ENCODE data around the gene COL24A1.
"Not testable (repeated sequence)": the region's sequence is repeated elsewhere in the genome, so short reads cannot be mapped to it uniquely, and the experiment has no call there.

Gene COL24A1

DNA sequence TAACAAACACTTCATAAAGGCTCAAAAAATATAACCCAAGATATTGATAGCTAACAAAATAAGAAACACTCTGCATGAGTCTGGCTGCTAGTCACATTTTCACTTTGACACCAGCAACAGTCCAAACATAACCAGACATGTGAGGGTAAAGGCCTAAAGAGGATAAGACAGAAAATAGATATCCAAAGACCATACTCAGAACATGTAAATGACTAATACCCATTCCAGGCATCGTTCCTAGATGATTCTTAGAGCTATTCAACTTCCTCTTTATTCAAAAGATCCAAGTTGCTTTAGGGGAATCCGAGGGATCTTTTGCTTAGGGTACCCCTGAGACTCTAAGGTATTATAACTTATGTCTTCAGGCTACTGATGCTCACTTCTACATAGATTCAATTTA lies 5.1 kb downstream of the COL24A1 start:
- DNase-seq, result no peak

DNA sequence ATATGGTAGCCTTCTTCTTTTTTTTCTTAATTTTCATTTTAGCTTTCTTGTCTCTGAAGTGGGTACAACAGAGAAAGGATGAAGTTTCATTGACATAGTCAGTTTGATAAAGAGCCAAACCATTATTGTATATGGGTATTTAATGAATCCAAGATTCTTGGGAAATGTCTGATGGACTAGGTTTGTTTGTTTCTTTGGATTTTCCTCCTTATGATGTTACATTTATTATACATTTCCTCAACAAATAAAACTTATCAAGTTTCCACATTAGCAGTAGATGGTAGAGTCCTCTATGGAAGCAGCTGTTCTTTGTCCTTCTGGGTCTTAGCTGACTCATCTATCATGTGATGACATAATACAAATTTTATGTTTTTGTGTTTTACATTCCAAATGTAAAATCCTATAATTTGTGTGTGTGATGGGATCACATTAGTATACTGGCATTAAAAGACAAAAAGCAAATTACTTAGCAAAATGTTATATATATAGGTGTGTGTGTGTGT lies 6.0 kb downstream of the COL24A1 start:
- no peak for DNase-seq

DNA sequence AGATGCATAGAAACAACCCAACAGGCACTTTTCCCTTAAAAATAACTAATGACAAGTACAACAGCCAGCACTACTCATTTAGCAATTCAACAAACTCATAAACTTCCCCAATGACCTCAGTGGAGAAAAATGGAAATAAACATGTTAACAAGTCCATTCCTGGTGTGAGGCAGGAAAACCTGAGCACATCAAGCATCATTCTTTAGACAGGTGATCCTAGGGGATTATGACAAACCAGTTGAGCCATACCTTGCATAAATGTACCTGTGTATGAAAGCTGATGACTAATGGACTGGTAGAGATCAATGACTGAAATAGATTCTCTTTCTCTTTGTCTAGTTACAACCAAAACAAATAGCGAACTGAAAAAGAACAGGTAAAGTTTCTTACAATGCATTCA lies 7.0 kb downstream of the COL24A1 start:
- no peak for DNase-seq

DNA sequence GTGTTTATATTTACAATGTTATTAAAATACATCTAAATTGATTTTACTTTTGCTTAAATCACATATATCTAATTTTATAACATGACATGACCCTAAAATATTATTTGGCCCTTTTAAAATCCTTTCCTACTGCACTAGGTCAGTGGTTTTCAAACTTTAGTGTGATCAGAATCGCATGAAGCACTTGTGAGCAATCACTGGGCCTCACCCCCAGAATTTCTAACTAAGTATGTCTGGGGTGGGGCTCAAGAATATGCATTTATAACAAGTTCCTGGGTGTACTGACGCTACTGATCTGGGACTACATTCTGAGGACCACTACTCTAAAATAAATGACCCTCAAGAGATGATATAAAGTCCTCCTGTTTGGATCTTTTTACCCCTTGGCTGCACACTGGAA lies 8.8 kb downstream of the COL24A1 start:
- DNase-seq, result no peak

DNA sequence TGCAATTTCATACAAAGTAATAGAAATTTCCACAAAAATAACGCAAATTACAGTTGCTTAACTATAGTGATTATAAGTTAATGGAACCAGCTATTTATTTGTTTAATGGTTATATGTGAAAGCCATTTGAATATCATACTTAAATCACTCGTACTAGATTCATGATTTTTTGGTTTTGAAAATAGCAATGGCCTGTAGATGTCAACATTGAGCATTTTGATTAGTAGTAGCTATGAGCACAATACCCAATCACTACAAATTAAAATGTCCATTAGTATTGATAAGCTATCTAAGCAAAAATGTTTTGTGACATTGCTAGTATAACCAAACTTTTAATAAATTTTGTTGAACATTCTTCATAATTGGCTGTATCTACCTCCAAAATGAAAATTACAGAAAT lies 10.0 kb downstream of the COL24A1 start:
- no peak for DNase-seq

DNA sequence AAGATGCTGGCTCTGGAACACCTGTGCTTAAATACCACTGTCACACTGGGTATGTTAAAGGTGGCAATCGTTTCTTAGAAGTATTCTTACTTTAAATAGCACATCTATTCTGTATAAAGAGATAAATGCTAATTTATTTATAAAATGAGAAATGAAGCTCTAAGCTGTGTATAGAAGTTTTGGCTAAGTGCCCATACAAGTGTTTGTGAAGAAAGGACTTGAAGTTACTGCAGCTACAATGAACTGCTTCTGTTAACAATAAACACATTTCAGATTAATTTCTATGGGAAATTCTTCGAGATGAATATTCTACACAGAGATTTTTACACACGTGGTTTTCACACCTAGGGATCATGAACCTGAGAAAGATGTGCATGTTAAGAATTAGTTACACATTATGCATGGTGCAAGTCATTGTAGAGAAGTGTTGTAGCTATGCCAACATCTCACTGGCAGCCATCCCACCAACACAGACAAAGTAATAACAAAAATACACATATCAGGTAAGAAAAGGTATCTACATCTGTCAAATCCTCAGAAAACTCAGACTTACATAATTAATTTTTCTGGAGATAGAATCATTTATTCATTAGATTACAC lies 16.2 kb downstream of the COL24A1 start:
- no peak for DNase-seq

DNA sequence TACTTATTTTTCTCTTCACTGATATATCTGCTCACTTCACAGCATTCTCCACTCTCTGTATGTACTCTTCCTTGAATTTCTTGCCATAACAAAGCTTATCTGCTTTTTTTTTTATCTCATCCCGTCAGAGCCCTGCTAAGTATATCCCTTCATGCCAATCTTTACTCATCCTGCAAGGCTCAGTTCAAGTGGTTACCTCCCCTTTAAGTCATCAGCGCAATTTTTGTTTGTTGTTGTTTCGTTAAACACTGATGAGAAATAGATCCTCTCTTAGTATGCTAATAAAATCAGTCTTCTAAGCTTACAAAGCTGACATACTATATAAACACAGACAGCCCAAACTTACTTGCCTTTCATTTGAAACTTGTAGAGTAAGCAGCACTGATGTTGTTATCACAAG lies 17.8 kb downstream of the COL24A1 start:
- no peak for DNase-seq

DNA sequence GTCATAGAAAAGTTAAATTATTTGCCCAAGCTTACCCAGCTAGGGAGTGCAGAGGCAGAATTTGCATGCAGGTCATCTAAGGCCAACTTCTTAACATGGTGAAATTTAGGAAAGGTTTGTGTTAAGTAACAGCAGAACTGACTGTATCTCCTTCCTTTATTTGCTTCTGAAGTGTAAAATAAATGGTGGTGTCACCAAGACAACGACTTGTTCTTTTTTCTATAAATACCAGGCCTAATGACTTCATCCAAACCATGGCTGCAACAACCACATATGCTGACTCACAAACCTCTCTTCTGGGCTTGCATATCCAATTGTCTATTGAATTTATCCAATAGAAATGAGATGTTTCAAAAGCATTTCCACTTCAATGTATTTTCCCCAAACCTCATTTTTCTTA lies 19.1 kb downstream of the COL24A1 start:
- DNase-seq, result peak; percentile 20

DNA sequence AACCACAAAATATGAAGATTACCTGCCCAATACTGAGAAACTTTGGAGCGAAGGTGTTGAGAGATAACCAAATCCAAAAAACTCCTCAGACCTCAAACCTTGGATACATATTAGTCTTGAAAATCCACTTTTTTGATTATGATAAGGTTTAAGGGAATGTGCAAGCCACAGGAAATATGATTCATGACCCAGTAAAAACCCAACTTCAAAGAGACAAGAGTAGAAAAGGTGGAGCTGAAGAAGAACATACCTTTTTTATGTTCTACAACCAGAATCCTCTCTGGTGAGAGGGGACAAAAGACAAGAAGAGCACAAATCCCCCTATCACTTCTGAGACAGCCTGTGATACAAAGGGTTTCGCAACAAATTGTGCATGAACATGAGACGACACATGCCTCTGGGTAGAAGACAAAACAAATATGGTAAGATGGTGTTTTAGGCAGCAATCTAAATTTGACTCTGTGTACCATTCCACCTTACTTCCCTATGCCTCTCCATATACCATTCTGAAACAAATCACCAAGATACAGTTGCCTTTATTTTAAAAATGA lies 37.3 kb downstream of the COL24A1 start:
- no peak for DNase-seq

DNA sequence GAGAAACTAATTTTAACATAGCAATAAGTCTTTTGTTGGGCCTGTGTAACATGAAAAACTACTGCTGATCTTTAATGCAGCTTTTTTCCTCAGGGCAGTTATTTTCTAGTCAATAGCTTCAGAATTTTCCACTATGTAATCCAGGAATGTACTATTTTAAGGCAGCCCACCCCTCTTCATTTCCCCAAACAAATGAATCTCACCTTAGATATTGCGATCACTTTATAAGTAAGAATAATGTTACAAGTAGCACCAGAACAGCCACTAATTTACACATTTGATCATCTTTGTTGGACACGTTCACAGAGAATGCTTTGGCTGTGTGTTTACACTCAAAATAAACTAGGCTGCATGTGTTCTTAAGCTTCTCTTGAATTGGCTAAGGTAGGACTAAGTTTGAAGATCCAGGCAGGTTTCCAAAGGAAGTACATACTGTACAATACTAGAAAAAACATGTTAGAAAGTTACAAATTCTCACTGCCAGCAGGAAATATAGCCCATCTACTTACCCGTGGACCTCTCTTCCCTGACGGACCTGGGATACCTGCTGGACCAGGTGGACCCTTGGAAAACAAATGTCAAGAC lies 41.7 kb downstream of the COL24A1 start:
- no peak for DNase-seq

DNA sequence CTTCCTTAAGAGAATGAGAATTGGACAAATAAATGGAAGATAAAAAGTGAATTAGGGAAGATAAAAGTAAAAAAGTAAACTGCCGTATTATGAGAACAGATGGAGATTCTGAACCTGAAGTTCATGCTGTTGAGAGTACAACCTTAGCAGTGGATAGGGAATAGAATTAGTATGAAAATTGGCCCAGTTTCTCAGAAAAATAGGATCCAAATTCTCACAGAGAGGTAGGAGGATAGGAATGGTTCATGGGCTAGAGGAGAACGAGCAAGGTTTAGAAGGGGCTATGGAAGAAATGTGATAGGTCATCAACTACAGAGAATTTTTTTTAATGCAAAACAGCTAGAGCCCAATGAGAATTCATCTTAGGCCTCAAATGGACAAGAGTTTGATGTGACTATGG lies 42.3 kb downstream of the COL24A1 start:
- DNase-seq, result no peak

DNA sequence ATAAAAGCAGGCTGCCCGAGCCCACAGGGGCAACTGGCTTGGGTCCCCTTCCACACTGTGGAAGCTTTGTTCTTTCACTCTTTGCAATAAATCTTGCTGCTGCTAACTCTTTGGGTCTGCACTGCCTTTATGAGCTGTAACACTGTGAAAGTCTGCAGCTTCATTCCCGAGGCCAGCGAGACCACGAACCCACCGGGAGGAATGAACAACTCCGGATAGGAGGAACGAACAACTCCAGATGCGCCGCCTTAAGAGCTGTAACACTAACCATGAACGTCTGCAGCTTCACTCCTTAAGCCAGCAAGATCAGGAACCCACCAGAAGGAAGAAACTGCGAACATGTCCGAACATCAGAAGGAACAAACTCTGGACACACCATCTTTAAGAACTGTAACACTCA lies 45.0 kb downstream of the COL24A1 start:
- not testable (repeated sequence) for DNase-seq

DNA sequence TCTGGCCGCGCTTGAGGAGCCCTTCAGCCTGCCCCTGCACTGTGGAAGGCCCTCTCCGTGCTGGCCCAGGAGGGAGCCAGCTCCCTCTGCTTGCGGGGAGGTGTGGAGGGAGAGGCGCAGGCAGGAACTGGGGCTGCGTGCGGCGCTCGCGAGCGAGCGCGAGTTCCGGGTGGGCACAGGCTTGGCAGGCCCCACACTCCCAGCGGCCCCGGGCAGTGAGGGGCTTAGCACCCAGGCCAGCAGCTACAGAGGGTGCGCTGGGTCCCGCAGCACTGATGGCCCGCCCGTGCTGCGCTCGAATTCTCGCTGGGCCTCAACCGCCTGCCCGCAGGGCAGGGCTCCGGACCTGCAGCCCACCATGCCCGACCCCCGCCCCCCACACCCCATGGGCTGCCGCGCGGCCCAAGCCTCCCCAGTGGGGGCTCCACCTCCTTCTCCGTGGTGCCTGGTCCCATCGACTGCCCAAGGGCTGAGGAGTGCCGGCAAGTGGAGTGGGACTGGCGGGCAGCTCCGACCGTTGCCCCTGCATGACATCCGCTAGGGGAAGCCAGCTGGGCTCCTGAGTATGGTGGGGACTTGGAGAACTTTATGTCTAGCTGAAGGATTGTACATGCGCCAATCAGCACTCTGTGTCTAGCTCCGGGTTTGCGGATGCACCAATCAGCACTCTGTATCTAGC lies 46.0 kb downstream of the COL24A1 start:
- DNase-seq, result no peak

DNA sequence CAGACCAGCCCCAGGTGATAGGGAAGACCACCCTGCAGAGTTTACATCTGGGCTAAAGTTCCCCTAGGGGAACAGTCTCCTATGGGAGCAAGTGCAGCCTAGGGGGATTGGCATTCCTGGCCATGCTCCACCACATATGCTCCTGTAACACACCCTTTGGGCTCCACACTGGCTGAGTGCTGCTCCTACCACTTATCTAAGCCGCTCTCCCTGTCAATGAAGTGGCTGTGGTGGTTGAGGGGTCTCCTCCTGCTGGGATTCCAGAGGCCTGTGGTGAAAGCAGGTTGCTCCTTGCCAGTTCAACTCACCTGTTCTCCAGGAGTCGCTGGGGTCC lies 51.1 kb downstream of the COL24A1 start:
- no peak for DNase-seq

DNA sequence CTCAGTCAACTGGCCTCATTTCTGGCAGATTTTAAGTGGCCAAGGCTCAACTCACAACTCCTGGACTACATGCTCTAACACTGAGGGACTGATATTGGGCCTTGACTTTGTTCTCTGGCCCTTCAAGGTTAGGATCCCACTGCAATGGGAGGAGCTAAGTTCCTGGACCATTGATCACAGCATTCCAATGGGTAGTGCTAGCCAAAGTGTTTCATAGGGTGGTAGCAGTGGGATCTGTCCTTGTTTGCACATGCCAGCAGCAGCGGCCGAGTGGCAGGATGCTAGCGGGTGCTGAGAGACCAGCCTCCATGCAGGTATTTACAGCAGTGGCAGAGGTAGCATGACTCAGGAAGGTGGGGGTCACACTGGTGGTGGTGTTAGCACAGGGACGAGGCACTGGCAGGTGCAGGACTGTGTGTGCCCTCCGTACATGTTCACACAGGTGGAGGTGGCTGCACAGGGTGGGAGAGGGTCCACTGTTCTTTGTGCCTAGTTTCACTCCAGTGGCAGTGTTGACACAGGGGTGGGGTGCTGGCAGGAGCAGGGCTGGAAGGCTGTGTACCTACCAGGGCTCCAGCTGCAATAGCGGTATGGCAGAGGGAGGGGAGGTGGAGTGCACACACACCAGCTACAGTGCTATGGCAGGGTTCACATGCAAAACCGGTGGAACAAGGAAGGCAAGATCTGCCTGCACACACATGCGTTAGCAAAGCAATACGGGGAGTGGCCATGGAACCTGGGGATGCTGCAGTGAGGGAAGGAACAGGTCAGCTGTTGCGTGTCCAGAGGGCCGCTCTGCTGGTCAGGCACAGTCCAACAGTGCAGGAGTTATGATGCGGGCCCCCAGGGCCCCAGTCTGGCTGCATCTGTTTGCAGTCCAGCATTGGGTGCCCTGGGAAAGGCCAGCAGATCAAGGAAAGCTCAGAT lies 51.7 kb downstream of the COL24A1 start:
- DNase-seq, result no peak

DNA sequence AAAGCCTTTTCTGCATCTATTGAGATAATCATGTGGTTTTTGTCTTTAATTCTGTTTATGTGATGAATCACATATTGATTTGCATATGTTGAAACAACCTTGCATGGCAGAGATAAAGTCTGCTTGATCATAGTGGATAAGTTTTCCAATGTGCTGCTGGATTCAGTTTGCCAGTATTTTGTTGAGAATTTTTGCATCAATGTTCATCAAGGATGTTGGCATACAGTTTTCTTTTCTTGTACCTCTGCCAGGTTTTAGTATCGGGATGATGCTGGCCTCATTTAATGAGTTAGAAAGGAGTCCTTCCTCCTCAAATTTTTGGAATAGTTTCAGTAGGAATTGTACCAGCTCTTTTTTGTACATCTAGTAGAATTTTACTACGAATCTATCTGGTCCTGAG lies 55.0 kb downstream of the COL24A1 start:
- no peak for DNase-seq

DNA sequence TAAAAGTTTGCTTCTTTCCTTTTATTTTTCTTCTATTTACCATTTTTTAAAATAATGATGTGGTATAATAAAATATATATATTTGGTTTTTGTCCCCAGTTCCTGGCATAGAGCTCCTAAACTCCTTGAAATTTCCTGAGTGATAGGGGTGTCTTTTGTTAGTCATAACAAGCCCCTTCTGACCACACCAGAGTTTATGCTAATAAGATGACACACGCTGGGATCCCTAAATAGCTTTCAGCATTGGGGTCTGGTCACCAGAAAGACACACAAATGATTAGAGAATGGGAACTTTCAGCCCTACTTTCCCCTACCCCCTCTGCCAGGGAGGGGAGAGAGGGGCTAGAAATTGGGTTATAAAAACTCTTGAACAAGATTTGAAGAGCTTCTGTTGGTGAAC lies 56.2 kb downstream of the COL24A1 start:
- no peak for DNase-seq

DNA sequence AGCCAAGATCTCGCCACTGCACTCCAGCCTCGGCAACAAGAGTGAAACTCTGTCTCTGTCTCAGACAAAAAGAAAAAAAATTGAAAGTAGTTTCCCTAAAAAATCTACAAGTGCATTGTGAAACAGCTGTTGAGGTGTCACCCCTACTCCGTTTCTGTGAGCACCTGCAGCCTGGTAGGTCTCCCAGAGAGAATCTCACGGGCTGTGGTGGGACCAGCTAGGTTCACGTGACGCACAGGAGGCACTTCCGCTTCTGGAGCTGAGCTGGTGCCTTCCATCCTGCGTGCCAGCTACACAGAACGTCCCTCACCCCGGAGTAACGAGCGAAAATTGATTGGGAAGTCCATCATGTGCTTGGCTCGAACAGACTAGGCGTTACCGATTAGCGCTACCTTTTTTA lies 66.8 kb downstream of the COL24A1 start:
- DNase-seq, result no peak

DNA sequence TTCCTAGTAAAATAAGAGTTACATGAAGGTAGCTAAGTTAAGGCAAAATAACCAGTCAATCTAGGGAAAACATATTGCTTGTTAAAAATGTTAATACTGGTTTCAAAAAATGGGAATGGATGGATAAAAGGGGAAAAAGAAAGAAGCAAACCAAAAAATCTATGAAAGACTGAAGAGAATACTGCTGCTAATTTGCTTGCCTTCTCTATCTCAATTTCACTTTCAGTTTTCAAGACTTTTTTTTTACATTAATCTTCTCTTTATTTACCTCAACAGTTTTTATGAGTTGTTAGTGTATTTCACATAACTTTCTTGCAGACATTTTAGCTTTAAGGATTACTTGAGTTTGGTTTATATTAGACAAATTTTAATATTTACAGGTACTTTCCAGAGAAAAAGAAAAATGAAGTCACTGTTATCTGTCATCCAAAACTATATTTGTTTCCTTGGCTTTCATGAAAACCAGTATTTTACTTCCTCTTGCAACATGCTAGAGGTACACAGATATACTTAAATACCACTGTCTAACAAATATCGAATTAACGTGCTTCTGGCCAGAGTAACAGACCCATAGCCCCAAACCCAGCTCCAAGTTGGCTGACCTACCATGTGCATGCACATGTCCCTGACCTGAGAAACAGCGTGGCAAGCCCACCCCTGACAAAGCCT lies 70.7 kb downstream of the COL24A1 start:
- no peak for DNase-seq

DNA sequence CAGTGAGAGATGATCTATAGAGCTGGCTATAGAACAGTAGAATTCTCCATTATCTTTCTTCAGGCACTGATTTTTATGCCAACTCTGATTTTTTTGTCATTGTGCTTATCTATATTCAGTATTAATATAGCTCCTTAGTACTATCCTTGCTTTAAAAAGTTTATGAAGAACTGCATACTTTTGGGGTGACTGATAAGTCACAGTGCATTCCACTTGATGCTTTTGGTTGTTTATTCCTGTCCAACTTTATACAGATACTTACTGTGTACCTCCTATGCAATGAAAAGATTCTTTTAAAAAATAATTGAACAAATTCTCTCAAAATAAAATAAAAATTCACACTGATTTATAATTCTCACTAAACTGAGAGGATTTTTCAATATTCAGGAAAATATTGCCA lies 71.6 kb downstream of the COL24A1 start:
- no peak for DNase-seq

DNA sequence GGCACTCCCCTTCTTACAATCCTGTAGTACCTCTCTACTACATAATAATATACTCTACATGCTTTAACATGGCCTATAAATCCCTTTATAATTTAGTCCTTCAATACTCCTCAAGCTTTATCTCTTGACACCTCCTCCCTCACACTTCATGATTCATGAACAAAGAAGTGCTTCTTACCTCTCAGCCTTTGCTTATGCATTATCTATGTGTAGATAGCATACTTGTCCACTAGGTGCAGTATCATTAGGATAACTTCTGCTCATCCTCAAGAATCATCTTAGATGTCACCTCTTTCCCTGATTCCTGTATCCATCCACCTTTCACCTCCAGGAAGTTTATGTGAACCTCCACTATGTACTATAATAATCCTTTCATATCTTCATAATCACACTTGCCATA lies 74.4 kb downstream of the COL24A1 start:
- DNase-seq, result no peak

DNA sequence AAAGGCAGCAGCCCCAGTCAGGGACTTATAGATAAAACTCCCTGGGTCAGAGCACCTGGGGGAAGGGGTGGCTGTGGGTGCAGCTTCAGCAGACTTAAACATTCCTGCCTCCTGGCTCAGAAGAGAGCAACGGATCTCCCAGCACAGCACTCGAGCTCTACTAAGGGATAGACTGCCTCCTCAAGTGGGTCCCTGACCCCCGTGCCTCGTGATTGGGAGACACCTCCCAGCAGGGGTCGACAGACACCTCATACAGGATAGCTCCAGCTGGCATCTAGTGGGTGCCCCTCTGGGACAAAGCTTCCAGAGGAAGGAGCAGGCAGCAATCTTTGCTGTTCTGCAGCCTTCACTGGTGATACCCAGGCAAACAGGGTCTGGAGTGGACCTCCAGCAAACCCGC lies 84.1 kb downstream of the COL24A1 start:
- not testable (repeated sequence) for DNase-seq

DNA sequence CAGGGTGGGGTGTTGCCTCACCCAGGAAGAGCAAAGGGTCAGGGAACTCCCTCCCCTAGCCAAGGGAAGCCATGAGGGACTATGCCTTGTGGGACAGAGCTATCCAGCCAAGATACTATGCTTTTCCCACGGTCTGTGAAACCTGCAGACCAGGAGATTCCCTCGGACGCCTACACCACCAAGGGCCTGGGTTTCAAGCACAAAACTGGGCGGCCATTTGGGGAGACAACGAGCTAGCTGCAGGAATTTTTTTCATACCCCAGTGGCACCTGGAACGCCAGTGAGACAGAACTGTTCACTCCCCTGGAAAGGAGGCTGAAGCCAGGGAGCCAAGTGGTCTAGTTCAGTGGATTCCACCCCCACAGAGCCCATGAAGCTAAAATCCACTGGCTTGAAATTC lies 84.7 kb downstream of the COL24A1 start:
- DNase-seq, result not testable (repeated sequence)

Data from kidney glomerular epithelial cell (primary cell).